Psoas muscle (tissue), 8 donors: ENCODE results near the gene ZNF638. TPM values are rescaled to one million over a fixed set of nuclear protein-coding genes. Genes with fewer than 3 reads are reported as not detected.
A peak's percentile ranks its signal among the peaks of the same experiment; 100 is the strongest.

ENCODE experiments used
- ATAC-seq, 4 donors: fragments of 200-7000 bp; cut with Tn5 transposase; one replicate each; pipeline ENCODE4 v1.9.1; 2020; ENCODE audit warnings: moderate library complexity in 3 of 4, mild to moderate bottlenecking in 2 of 4
- DNase-seq, 2 donors: peaks; one replicate each; pipeline ENCODE4 v3.0.0-alpha.2; 2020
- H3K27ac ChIP-seq: fragments of 200-600 bp; one replicate; pipeline ENCODE4 v1.8.0; 2022
- H3K27me3 ChIP-seq, 3 donors: fragments of 200-600 bp in 1 of 3; one replicate each; pipeline versions ENCODE4 v1.6.1 to v1.8.0; 2013 to 2022; ENCODE audit warnings: low read length in 2 of 3, mild to moderate bottlenecking in 2 of 3, moderate library complexity in 1 of 3; ENCODE audit not compliant: insufficient read depth in 3 of 3
- H3K36me3 ChIP-seq, 2 donors: fragments of 200-600 bp in 1 of 2; one replicate each; pipeline versions ENCODE4 v1.6.1 to v1.8.0; 2013 to 2022; ENCODE audit warnings: low read depth in 1 of 2, mild to moderate bottlenecking in 1 of 2, moderate library complexity in 1 of 2; ENCODE audit not compliant: insufficient read depth in 1 of 2
- H3K4me1 ChIP-seq: fragments of 200-600 bp; one replicate; pipeline ENCODE4 v1.8.0; 2022
- H3K4me3 ChIP-seq: fragments of 200-600 bp; one replicate; pipeline ENCODE4 v1.8.0; 2022; ENCODE audit warnings: mild to moderate bottlenecking
- H3K9me3 ChIP-seq: fragments of 200-600 bp; one replicate; pipeline ENCODE4 v1.8.0; 2022
- WGBS, 3 donors: extraction: QIAGEN DNeasy Blood & Tissue Kit; methylation state at CpG; one replicate each; pipeline versions ENCODE4 v1.1.6 to v1.1.7; 2013; 5-methylcytosine and 5-hydroxymethylcytosine counted together
- intact Hi-C, 2 donors: fragments of 100-400 bp; cut with DNase I; formaldehyde crosslinking; loops; one replicate each; pipeline versions ENCODE4 v1.11.0 to v1.14.2; 2022
- polyA plus RNA-seq, 3 donors: library from polyadenylated mRNA; stranded (reverse); fragments of 200-250 nt; gene quantifications; one replicate each; pipeline ENCODE4 v1.2.3, GENCODE V29; 2013
- total RNA-seq, 4 donors: library from RNA; stranded (reverse); fragmentation: NEBNext Ultra II Directional in 2 of 4; extraction: Animal tissue kit (Norgen Biotek cat#: 25700) in 2 of 4; gene quantifications; one replicate each; pipeline versions ENCODE4 v1.2.1 to v1.2.4, GENCODE V29; 2021 to 2023
- TF ChIP-seq, protein P1 (sequence below): fragments of 200-600 bp; IDR thresholded peaks from one replicate; pipeline ENCODE4 v1.8.0; 2022; ENCODE audit warnings: antibody characterized with exemption
- donor health status: healthy with polysubstance abuse.
- donor health status: DM: no; HTN: no; CAD: no; lungs with moderate emphysema.
- donor health status: Bipolar disorder and iron deficiency.
- donor health status: healthy.
- donor health status: DM: yes; HTN: yes; CAD: no.
- donor health status: DM: no; HTN: no; CAD: no.
- donor health status: DM: no; HTN: no; CAD: no.
- donor health status: DM: yes; HTN: yes; CAD: no.

Gene ZNF638
- total and polyA plus RNA-seq, 7 donors, result 50.5 to 73.6 (median 62.3) TPM

GRCh38 chr2:71449343-71449742 lies 117.8 kb downstream of the ZNF638 start:
- Histone ChIP-seq H3K4me1 (peaks cover 29% of the 10 kb centered on the region), H3K36me3 (no peaks in the 10 kb centered on the region), H3K27me3 (no peaks in the 10 kb centered on the region), H3K4me3 (no peak overlapping the region), H3K9me3 (no peaks in the 10 kb centered on the region), H3K27ac (peak overlapping the region; percentile 56)
- 70 to 72% (median 72%) methylated on average over 3 of the region's 3 CpGs for WGBS, 3 donors
- TF ChIP-seq, protein P1, sequence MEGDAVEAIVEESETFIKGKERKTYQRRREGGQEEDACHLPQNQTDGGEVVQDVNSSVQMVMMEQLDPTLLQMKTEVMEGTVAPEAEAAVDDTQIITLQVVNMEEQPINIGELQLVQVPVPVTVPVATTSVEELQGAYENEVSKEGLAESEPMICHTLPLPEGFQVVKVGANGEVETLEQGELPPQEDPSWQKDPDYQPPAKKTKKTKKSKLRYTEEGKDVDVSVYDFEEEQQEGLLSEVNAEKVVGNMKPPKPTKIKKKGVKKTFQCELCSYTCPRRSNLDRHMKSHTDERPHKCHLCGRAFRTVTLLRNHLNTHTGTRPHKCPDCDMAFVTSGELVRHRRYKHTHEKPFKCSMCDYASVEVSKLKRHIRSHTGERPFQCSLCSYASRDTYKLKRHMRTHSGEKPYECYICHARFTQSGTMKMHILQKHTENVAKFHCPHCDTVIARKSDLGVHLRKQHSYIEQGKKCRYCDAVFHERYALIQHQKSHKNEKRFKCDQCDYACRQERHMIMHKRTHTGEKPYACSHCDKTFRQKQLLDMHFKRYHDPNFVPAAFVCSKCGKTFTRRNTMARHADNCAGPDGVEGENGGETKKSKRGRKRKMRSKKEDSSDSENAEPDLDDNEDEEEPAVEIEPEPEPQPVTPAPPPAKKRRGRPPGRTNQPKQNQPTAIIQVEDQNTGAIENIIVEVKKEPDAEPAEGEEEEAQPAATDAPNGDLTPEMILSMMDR, result no peak
- no peak for ATAC-seq
- DNase-seq, result no peak
- intact Hi-C loops, result no loop called here

GRCh38 chr2:71451705-71452104 lies 120.1 kb downstream of the ZNF638 start:
- WGBS, 3 donors, result 39 to 60% (median 42%) methylated on average over 4 of the region's 4 CpGs
- peak in 3 of 4 donors; percentile 6 to 11 (median 8) for ATAC-seq
- Histone ChIP-seq H3K9me3 (no peaks in the 10 kb centered on the region), H3K4me3 (peak overlapping the region; percentile 3), H3K27ac (peak overlapping the region; percentile 97), H3K36me3 (no peaks in the 10 kb centered on the region), H3K4me1 (peaks cover 52% of the 10 kb centered on the region), H3K27me3 (no peaks in the 10 kb centered on the region)
- no peak for DNase-seq
- intact Hi-C loops, result no loop called here
- TF ChIP-seq, protein P1, result no peak

GRCh38 chr2:71452565-71452964 lies 121.0 kb downstream of the ZNF638 start:
- Histone ChIP-seq H3K27me3 (no peaks in the 10 kb centered on the region), H3K4me3 (peak overlapping the region; percentile 88), H3K4me1 (peaks cover 61% of the 10 kb centered on the region), H3K9me3 (no peaks in the 10 kb centered on the region), H3K36me3 (peaks cover 0 to 7% of the 10 kb centered on the region in 2 donors), H3K27ac (peak overlapping the region; percentile 97)
- DNase-seq (peak; percentile 75 to 90), ATAC-seq (peak; percentile 76 to 79 (median 78))
- TF ChIP-seq, protein P1, result peak; percentile 41
- WGBS, 3 donors, result 3 to 10% (median 10%) methylated on average over 2 of the region's 2 CpGs
- intact Hi-C loops, result no loop called here

DNA sequence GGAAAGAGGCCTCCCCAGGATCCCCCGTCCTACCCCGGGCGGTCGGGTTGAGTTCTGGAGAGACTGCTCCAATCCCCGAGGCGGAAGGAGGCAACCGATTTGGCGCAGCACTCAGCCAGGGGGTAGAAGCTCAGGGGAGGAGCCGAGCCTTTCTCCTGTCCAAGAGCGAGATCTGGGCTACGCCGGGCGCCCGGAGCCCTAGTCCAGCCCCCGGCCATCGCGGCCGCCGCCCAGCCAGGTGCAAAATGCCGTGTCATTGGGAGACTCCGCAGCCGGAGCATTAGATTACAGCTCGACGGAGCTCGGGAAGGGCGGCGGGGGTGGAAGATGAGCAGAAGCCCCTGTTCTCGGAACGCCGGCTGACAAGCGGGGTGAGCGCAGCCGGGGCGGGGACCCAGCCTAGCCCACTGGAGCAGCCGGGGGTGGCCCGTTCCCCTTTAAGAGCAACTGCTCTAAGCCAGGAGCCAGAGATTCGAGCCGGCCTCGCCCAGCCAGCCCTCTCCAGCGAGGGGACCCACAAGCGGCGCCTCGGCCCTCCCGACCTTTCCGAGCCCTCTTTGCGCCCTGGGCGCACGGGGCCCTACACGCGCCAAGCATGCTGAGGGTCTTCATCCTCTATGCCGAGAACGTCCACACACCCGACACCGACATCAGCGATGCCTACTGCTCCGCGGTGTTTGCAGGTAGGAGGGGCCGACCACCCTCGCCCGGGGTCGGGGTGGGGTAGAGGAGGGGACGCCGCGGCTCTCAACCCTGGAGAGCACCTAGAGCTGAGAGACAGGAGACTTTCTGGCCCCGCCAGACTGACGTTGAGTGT lies 122.0 kb downstream of the ZNF638 start, which contains the start of gene DYSF:
Gene DYSF (plus strand): TSS at position 158 of the 817 bp plus-strand sequence.
- intact Hi-C loops, result no loop called here
- peak; percentile 80 to 91 for DNase-seq
- peaks cover 0 to 15% of the 10 kb centered on the region in 2 donors for H3K36me3 ChIP-seq
- H3K27ac ChIP-seq, result peak within 1 kb of the TSS; percentile 97
- peak; percentile 65 to 75 (median 73) for ATAC-seq
- H3K9me3 ChIP-seq, result no peaks in the 10 kb centered on the region
- no peaks in the 10 kb centered on the region for H3K27me3 ChIP-seq
- peak within 1 kb of the TSS; percentile 88 for H3K4me3 ChIP-seq
- whole genome bisulfite sequencing, 3 donors, result 1% methylated on average over 60 to 66 of the region's 66 CpGs
- TF ChIP-seq, protein P1, result no peak
- H3K4me1 ChIP-seq, result peaks cover 71% of the 10 kb centered on the region
